Myocyte (in vitro differentiated cells): ENCODE data around the gene TMEM190. TPM values are rescaled to one million over a fixed set of nuclear protein-coding genes. Genes with fewer than 3 reads are reported as not detected.
A peak's percentile ranks its signal among the peaks of the same experiment; 100 is the strongest.

Experiments used
- DNase-seq: peaks from one replicate; pipeline ENCODE4 v3.0.0-alpha.2; 2012; ENCODE audit warnings: low read depth
- total RNA-seq: library from RNA; depleted of rRNA; stranded (reverse); fragments of >200 nt; gene quantifications from 2 replicates; pipeline ENCODE4 v1.2.3, GENCODE V29; 2014

TMEM190 gene
- total RNA-seq, 1 donor from 2014 or later, result not detected

GRCh38 chr19:55369653-55370304 lies 6.8 kb upstream of the TMEM190 start:
- peak; percentile 40 for DNase-seq

- DNase-seq, result no peak
Observed at GRCh38 chr19:55370305-55370988, 6.2 kb upstream of the TMEM190 start, which contains the start of gene IL11. IL11 (minus strand) TSS chr19:55370463; CDS start chr19:55370310, 153 bp downstream.

GRCh38 chr19:55372316-55373081 lies 4.1 kb upstream of the TMEM190 start:
- no peak for DNase-seq

- no peak for DNase-seq
Observed at GRCh38 chr19:55373306-55373992, 3.2 kb upstream of the TMEM190 start.

- DNase-seq, result no peak
Observed at GRCh38 chr19:55373993-55374757, 2.5 kb upstream of the TMEM190 start.

GRCh38 chr19:55377356-55378131 lies 918 bp downstream of the TMEM190 start:
- no peak for DNase-seq

GRCh38 chr19:55379174-55379573 lies 2.5 kb downstream of the TMEM190 start:
- peak; percentile 78 for DNase-seq

- no peak for DNase-seq
Observed at GRCh38 chr19:55382013-55382412, 5.4 kb downstream of the TMEM190 start.

- no peak for DNase-seq
Observed at GRCh38 chr19:55382522-55383054, 6.0 kb downstream of the TMEM190 start.

GRCh38 chr19:55383279-55384130 lies 6.9 kb downstream of the TMEM190 start:
- DNase-seq, result no peak

- DNase-seq, result no peak
Observed at GRCh38 chr19:55384131-55384919, 7.7 kb downstream of the TMEM190 start, which contains the start of gene TMEM238. TMEM238 (minus strand) TSS chr19:55384292; CDS start chr19:55384259, 33 bp downstream.

GRCh38 chr19:55384920-55385723 lies 8.5 kb downstream of the TMEM190 start:
- DNase-seq, result peak; percentile 98

- DNase-seq, result peak; percentile 99
Observed at GRCh38 chr19:55385724-55386492, 9.3 kb downstream of the TMEM190 start, which contains the start of gene RPL28. RPL28 (plus strand) TSS chr19:55385932; CDS start chr19:55386358, 426 bp downstream.

GRCh38 chr19:55386493-55386971 lies 9.9 kb downstream of the TMEM190 start:
- DNase-seq, result no peak

GRCh38 chr19:55387736-55388497 lies 11.3 kb downstream of the TMEM190 start:
- DNase-seq, result no peak
